Measurements from ENCODE around the gene REL.
A peak's percentile ranks its signal among the peaks of the same experiment; 100 is the strongest.
"Not testable (repeated sequence)": the region's sequence is repeated elsewhere in the genome, so short reads cannot be mapped to it uniquely, and the experiment has no call there.

Gene REL

DNA sequence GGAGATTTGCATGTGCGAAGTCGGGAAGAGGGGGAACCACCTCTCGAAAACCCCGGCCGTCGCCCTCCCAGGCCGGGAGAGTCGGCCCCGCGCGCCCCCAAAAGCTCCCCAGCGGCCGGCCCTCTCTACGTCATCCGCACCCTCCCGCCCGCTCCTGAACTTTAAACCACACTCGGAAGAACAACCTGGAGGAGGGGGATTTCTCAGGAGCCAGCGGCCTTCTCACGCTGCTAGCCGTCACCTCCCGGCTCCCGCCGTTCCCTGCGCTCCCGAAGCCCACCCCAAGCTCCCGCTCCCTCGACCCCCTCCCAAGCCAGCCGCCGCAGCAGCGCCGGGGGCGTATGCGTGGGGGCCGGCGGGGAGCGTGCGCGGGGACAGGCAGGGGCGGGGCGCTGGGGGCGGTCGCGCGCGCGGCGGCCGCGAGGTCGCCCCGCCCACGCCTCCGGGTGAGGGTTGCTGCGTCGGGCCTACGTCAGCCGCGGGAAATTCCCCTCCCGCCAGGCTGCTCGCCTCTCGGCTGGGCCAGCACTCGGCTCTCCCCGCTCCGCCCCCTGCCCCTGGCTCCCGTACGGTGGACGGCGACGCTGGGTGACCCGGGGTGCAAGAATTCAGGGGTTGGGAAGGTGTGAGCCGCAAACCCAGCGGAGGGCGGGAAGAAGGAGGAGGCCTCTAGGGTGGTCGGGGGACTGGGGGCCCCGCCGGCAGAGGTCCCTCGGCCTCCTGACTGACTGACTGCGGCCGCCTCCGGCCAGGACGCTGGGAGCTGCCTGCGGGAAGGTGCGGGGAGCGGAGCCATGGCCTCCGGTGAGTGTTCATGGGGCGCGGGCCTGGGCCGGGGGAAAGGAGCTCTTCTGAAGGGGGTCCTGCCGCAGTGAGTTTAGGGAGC, at the start of gene REL:
Gene REL (plus strand): TSS at position 528 of the 886 bp plus-strand sequence. CDS start 267 bp downstream, at position 795.
- peak; percentile 56 for DNase-seq

DNA sequence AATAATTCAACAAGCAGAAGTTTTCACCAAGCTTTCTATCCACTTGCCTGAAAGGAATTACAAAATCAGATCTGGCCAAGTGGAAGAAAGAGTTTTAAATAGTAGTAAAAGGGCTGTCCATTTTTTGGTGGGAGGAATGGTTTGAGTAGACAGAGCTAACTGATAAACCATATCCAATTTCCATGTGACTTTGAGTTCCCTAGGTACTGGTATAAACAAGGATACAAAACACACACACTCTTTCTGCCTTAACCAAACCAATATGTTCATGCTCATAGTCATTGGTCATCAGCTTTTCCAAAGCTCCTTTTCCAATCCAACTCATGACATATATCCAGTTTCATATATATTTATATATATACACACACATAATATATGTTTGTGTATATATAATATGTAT, 49.5 kb upstream of the REL start:
- DNase-seq: no peak

DNA sequence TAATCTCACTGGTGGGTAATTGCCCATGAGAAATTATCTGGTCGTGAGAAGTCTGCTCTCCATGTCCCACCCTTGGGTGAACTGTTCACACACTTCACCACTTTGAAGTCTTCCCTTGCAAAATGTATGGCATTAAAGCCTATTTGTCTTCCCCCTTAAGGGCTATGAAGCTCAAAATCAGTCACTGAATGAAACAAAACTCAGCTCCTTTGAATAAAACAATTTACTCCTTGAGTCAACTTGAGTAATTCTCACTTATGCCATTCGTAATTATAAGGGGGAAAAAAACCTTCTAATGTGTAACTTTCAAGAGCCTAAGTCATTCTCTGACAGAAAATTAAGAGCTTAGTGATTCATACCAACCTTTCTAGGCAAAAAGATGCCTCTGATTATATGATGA, 48.8 kb upstream of the REL start:
- DNase-seq: no peak

DNA sequence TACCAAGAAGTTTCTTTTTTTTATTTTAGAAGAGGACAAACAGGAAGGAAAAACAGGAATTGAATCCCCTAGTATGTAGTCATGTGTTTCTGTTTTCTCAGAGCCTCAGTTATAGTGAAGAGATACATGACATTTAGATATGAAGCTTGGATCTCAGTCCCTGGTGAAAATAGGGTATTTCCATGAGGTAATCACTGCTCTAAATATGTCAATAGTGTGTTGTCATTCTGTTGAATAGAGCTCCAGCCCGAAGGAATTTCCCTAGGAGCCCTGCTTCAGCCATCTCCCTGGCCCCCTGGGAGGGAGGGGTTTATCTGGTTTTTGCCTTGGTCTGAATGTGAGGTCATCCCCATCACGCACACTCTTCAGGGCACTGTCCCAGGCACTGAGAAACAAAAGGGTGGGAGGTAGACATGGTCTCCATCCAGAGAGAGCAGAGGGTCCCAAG, 47.1 kb upstream of the REL start:
- DNase-seq: no peak

DNA sequence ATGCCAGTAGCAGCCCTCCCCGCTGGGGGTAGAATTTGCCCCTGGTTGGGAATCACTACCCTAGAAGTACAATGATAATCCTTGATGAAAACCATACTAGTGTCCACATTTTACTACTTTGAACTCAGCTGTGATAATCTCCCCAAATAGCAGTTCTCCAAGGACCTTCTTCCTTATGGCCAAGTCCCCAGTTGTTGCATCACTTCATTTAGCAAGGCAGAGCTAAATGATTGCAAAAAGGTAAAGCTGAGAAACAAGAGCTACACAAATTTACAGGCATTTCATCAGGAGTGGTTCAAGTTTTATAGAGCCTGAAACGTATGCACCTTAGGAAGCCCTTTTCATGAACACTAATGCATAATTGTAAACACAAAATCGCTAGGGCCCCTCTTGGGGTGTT, 44.9 kb upstream of the REL start:
- DNase-seq: no peak

DNA sequence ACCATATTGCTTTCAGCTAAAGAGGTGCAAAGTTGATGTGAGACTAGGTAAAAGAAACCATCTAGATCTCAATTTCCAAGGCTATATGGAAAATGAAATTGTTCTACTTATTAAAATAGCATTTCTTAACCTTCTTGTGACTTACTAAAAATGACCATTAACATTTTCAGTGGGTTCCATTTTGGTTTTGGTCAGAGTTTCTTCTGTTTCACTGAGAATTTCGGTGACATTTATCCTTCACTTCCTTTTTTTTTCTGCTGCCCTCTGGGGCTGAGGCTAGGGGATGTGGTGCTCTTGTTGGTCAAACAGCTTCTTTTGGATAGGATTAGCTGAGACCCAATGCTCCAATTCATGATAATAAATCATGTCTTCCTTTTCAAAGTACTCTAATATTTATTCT, 44.3 kb upstream of the REL start:
- no peak for DNase-seq

DNA sequence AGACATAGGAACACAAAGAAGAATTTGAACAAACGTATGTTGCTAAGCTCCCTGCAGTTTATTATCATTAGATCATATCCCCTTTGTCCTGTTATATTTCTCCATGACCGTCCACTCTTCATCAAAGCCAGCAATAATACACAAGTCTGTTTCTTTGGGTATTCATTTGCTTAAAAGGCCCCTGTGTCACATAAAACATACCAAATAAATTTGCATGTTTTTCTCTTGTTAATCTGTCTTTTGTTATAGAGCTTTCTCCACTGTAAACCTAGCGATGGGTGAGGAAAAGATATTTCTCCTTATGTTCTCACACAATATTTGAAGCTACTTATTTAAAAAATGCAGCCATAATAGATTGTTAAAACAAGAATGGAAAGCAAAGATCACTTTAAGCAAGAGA, 42.9 kb upstream of the REL start:
- no peak for DNase-seq

DNA sequence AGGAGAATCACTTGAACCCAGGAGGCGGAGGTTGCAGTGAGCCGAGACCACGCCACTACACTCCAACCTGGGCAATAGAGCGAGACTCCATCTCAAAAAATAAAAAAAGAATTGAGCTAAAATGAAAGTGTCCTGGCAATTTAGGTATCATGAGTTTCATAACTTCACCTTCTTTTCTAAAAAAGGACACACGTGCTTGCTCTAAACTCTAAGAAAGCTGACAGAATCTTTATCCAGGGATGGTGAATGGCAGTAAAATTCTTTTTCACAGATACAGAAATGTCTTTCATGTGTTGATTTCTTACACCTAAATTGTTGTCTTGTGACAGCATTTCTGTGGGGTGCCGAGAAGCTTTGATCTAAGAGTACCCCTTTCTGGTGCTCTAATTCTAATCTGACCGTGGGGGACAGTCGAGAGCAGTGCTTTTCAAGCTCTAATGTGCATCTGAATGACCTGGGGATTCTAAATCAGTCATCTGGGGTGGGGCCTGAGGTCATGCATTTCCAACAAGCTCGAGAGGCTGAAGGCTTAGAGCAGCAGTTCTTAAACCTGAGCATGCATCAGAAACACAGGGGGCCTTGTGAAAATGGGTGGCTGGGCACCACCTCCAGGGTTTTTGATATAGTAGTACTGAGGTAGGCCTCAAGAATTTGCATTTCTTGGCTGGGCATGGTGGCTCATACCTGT, 42.1 kb upstream of the REL start:
- DNase-seq: no peak

DNA sequence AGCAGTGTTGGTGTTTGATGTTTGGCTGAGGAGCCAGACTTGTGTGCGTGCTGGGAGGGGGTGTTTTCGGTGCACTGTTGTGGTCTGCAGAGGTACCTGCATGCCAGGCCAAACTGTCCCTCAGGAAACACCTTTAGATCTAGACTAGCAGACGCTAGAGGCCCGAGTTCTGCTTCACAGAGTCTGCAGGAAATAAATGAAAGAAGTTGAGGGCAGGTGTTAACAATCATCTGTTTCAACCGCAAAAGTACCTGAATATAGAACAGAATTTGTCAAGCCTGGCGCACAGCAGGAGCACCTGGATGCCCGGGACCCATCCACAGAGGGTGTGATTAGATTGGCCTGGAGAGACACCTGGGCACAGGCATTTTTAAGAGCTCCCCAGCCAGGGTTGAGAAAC, 40.5 kb upstream of the REL start:
- DNase-seq: no peak

DNA sequence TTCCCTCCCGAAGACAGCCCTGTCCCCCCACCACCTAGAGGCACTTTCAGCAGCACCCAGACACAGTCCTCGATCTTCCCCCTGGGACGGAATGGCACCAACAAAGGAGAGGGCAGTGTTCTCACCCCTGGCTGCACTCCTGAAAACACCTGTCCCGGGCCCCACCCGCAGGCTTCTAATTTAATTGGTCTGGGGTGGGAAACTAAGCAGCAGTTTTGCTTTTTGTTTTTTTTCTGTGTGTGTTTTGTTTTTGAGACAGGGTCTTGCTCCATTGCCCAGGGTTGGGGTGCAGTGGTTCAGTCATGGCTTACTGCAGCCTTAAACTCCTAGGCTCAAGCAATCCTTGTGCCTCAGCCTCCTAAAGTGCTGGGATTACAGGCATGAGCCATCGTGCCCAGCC, 38.4 kb upstream of the REL start:
- no peak for DNase-seq

DNA sequence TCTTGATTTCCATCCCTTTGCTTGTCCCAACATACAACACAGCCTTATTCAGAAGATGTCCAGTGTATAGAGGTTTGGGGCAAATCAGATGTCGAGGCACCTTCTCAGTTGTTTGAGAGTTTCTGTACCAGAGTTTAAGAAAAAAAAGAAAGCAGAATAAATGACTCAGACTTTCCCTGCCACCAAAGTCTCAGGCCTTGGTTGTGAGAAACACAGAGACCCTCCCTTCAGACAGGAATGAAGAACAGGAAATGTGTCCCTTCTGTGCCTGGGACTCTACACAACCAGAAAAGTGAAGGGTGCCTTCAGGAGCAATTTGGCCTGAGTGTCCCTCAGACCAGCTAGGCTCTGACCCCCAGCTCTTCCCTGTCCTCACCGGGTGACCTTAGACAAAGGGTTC, 37.3 kb upstream of the REL start:
- DNase-seq: no peak

DNA sequence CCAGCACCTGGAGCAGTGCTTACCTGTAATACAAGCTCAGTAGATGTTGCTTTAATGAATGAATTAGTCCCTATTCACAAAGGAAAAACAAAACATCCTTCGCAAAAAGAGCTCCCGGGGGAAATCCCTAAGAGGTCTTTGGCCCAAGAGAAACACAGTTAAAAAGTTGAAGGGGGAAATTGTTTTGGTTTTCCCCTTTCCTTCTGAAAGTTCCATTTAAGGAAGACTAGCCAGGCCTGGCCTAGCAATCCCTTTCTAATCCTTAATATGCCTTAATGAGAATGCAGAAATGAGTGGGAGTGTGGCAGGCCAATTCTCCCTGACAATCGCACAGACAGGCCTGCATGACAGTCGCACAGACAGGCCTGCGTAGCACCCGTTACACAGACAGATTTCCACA, 33.5 kb upstream of the REL start:
- no peak for DNase-seq

DNA sequence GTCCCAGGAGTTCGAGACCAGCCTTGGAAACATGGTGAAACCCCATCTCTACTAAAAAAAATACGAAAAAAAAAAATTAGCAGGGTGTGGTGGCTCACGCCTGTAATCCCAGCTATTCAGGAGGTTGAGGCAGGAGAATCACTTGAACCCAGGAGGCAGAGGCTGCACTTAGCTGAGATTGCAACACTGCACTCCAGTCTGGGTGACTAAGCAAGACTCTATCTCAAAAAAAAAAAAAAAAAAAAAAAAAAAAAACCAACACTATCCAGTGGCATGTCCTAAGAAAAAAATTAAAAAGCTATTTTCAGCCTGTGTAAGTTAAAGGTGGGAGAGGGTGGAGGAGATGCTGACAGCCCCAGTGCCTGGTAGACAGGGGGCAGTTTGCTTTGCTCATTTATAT, 32.2 kb upstream of the REL start:
- DNase-seq: no peak

DNA sequence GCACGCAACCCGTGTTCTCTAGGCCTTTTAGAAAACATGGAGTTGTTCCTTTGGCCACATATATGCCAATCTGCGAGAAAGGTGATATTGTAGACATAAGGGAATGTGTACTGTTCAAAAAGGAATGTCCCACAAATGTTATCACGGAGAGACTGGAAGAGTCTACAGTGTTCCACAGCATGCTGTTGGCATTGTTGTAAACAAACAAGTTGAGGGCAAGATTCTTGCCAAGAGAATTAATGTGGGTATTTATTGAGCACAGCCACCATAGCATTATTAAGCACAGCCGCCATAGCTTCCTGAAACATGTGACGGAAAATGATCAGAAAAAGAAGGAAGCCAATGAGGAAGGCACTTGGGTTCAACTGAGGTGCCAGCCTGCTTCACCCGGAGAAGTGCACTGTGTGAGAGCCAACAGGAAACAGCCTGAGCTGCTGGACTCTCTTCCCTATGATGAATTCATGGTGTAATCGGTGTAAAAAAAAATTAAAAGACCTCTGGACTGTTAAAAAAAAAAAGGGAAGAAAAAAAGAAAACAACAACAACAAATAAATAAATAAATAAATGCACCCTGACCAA, 29.0 kb upstream of the REL start:
- no peak for DNase-seq

DNA sequence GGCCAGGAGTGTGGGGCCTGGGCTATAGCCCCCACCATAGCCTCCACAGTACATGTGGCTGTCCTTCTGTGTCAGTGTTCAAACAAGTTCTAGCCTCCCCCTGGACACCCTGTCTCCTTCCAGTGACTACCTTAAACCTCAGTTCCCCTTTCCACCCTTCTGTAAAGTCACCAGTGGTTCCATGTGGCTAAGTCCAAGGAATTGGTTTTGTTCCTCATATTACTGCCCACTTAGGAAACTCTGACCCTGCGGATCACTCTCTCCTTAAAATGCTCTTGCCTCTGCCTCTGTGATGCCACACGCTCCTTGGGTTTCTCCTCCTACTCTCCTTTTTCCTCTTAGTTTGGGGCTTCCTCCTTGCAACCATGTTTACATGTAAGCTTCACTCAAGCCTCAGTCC, 27.8 kb upstream of the REL start:
- no peak for DNase-seq

DNA sequence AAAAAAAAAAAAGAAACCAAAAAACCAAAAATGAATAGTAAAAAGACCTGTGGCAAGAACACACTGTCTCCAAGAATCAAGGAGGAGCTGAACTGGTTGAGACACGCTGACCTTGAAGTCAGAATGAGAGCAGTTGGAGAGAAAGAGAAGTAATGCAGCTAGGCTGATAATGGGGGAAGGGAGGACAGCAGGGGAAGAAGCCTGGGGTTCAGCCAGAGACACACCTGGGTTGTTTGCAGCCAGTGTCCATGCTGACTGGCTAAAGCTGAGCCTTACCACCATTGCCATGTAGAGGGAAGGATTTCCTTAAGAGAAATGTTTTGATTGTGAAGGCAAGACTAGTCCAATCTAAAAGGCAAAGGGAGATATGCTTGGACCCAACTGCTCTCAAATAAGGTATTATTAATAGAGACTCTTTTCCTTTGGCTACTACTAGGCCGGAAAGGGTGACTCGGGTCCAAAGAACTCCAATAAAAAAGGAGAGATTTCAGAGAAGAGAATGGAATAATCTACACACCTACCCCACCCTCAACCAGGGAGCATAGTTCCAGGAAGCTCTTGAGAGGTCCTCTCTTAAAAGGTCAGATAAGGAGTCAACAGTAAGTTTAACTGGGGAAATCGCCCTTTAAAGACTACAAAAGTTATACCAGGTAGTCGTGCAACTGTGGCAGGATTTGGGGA, 25.2 kb upstream of the REL start:
- DNase-seq: no peak

DNA sequence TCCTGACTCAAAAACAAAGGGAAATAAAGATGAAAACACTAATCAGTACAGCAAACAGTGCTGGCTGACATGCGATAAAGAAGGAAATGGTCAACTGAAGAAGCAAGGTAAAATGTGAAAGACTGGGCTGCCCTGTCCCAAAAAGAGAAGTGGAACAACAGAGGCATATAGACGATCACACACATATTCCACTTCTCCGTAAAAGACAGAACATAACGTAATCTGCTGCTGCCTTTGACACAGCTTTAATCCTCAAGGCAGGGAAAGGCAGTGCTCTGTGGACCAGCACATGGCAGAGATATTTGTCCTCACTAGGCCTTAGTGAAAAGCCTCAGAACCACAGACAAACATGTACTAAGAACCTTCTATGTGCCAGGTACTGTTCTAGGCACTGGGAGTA, 24.3 kb upstream of the REL start:
- DNase-seq: no peak

DNA sequence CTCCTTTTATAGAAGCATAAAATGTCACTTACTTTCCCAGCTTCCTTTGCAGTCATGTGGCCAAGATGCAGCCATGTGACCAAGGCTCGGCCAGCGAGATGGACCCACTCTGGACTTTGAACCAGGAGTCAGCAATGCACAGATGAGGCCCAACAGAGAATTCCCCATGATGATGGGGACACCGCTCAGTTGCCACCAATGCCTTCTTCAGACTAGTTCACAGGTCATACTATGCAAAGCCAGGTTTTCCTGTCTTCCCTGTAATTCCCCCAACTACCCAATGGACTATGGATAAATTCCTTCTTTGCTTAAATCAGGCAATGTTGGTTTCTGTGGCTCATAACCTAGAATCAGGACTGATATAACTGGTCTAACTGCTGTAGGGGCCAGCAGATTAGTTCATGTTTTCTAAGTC, 22.5 kb upstream of the REL start:
- no peak for DNase-seq

DNA sequence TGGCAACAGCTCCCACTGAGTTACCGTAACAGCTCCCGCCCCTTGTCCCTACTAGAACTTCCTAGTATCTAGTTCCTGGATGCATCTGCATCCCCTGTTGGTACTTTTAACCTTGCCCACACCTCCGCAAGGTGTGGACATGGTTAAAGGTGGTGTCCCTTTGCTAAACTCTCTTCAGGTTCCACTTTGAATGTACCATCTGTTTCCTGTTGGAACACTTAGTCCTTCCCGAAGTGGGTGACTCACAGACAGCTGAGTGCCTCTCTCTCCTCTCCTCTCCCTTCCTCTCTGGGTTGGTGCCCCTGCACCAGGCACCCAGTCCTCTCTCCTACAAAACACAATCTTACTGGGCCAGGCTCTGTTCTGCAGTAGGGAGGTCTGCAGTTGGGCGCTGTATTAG, 19.6 kb upstream of the REL start:
- DNase-seq: no peak

DNA sequence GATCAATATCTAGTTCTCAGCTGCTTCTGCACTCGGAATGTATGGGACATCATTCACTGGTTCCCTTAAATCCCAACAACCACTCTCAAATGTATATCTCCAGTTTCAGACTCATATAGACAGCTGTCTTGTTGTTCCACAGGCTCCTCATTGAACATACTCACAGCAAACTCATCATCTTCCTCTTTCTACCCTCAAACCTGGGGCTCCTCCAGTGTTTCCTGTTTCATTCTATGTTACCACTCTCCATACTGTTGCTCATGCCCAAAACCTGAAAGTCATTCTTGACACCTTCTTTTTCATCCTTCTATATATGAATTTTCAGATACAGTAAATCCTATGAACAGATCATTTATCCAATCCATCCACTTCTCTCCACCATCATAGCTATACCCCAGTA, 18.7 kb upstream of the REL start:
- DNase-seq: no peak

DNA sequence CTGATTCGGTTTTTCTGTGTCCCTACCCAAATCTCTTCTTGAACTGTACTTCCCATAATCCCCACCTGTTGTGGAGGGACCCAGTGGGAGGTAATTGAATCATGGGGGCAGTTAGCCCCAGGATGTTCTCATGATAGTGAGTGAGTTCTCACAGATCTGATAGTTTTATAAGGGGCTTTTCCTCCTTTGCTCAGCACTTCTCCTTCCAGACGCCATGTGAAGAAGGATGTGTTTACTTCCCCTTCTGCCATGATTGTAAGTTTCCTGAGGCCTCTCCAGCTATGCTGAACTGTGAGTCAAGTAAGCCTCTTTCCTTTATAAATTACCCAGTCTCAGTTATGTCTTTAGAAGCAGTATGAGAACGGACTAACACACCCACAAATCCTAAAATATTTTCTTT, 16.0 kb upstream of the REL start:
- DNase-seq: not testable (repeated sequence)

DNA sequence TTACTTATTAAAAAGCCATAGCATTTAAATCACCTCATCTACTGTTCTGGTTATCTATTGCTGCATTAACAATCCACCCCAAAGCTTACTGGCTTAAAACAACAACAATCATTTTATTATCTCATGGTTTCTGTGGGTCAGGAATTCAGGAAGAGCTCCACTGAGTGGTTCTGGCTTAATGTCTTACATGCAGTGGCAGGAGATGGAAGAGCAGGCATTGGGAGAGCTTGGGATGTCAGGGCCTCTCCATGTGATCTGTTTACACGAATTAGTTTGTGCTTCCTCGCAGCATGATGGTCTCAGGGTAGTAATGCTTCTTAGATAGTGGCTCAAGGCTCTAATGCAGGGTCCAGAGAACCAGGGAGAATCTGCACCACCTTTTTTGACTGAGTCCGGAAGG, 14.4 kb upstream of the REL start:
- peak; percentile 66 for DNase-seq

DNA sequence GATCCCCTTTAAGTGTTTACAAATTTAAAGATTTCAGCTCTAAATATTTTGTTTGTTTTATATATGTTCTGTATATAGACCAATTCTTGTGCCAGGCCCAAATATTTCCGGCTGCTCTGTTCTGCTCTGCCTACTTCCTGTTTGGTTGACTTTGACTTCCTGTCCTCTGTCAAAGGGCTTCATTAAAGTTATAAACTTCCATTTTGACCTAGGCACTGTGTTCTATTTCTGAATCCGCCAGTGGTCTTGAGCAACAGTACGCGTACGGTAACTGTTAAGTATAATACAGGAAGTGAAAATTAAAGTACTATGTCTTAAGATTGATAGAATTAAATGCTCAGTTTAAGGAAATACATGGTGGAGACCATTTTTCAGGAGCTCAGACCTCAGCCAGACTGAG, 13.5 kb upstream of the REL start:
- no peak for DNase-seq

All from NCI-H1417 treated with DMSO at 0.1 percent for 48 hours (cell line).